GM06990 (cell line): Measurements from ENCODE around the gene SMIM23.

Experiments used
- DNase-seq: peaks from one replicate; pipeline ENCODE4 v3.0.0-alpha.2; 2011; ENCODE audit not compliant: insufficient read length; ENCODE audit errors: extremely low read depth
- H3K27me3 ChIP-seq: replicated peaks from 2 replicates; pipeline ENCODE4 v1.6.0; 2011; ENCODE audit warnings: low read length; ENCODE audit not compliant: control insufficient read depth, insufficient read depth
- H3K36me3 ChIP-seq: 2 replicates; pipeline ENCODE4 v1.5.1; 2011; ENCODE audit warnings: low read length; ENCODE audit not compliant: control insufficient read depth, insufficient read depth
- H3K4me3 ChIP-seq: replicated peaks from 2 replicates; pipeline ENCODE4 v1.5.1; 2011; ENCODE audit warnings: low read depth, mild to moderate bottlenecking, control low read depth, low read length
- CTCF ChIP-seq: IDR thresholded peaks from 2 replicates; pipeline ENCODE4 v1.5.1; 2011; ENCODE audit warnings: low read length, control low read depth, mild to moderate bottlenecking, inconsistent platforms; ENCODE audit not compliant: insufficient read depth, poor library complexity, severe bottlenecking

SMIM23 gene

GRCh38 chr5:171827162-171827561 is 41.5 kb downstream of the SMIM23 start:
- H3K4me3 ChIP-seq: no peak overlapping the region
- no peak for TF ChIP-seq CTCF
- no peak for DNase-seq
- H3K27me3 ChIP-seq: no peaks in the 10 kb centered on the region
- H3K36me3 ChIP-seq: no peaks in the 10 kb centered on the region

- TF ChIP-seq CTCF: no peak
- DNase-seq: no peak
- Histone ChIP-seq H3K36me3 (no peaks in the 10 kb centered on the region), H3K4me3 (no peak overlapping the region), H3K27me3 (no peaks in the 10 kb centered on the region)
These were observed 45.1 kb downstream of the SMIM23 start for GRCh38 chr5:171830686-171831085.

DNA sequence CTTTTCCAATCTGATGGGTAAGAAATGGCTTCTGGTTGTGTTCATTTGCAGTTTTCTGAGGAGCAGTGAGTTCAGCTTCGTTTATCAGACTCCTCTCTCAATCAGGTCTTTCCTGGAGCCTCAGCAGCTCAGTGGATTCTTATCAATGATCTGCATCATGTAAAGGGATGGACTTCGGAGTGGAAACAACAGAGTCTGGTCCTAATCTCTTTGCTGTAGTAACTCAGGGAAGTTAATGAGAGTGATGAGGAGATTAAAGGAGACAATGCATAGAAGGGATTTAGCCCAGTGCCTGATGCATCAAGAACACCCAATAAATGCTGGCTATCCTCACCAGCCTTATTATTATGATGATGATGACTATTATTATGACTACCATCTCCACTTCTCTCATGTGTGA is 47.2 kb downstream of the SMIM23 start:
- Histone ChIP-seq H3K4me3 (no peak overlapping the region), H3K36me3 (no peaks in the 10 kb centered on the region), H3K27me3 (no peaks in the 10 kb centered on the region; the same call in 1 of the 2 replicates)
- no peak for TF ChIP-seq CTCF
- no peak for DNase-seq

DNA sequence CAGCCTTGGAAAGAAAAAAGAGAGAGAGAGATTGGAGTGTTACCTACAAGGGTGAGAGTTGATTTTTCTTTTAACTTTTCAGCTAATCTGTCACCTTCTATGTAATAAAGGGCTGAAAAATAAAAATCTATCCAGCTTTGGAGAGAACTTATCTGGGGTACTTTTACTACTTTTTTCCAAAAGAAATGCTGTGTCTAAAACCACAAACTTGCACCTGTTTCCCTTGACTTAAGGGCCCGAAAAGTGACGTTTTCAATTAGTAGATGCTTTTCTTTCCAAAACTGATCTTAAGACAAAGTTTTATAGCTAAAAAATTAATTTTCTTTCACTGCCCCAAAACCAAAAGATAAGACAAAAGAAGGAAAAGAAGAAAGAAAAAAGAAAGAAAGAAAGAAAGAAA is 48.8 kb downstream of the SMIM23 start:
- H3K4me3 ChIP-seq: no peak overlapping the region
- no peak for DNase-seq
- no peaks in the 10 kb centered on the region; the same call in 1 of the 2 replicates for H3K27me3 ChIP-seq
- no peaks in the 10 kb centered on the region for H3K36me3 ChIP-seq
- TF ChIP-seq CTCF: no peak

DNA sequence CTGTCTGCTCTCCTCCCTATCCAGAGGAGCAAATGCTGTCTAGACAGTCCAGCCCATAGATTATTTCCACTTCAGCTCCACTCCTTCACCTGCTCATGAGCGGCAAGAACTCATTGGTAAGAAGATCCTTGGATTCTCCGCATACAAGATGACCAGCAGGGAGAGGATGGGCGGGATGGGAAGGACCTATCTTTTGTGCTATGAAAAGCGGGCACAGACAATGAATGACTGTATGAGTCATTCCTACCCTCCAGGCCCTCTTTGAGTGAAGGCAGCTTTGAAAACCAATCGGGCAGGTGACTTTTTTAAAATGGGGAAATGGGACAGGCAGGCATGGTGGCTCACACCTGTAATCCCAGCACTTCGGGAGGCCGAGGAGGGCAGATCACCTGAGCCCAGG is 49.4 kb downstream of the SMIM23 start:
- DNase-seq: no peak
- no peaks in the 10 kb centered on the region for H3K36me3 ChIP-seq
- H3K27me3 ChIP-seq: no peaks in the 10 kb centered on the region; the same call in 1 of the 2 replicates
- H3K4me3 ChIP-seq: no peak overlapping the region
- no peak for TF ChIP-seq CTCF

DNA sequence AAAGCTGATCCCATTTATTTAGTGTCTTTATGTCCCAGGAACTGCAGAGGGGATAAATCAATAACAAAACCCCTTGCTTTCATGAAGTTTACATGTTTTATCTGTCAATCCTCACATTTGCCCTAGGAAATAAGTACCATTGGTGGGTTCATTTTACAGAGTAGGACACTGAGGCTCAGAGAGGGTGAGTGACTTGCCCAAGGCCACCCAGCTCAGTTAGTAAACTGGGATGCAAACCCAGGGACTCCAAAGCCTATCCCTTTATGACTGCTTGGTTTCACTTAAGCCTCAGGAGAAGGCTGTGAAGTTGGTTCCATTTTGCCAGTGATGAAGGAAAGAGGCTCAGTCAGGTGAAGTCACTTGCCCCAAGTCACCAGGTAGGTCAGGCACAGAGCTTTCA is 51.9 kb downstream of the SMIM23 start:
- no peak for TF ChIP-seq CTCF

More for the DNA sequence above, 51.9 kb downstream of the SMIM23 start:
- DNase-seq: no peak
- H3K27me3 ChIP-seq: no peaks in the 10 kb centered on the region; the same call in 1 of the 2 replicates
- H3K4me3 ChIP-seq: no peak overlapping the region
- H3K36me3 ChIP-seq: no peaks in the 10 kb centered on the region
